K562 (cell line): ENCODE measurements around the gene FAM199X. TPM values are rescaled to one million over a fixed set of nuclear protein-coding genes. Genes with fewer than 3 reads are reported as not detected.

Source experiments
- ATF3 ChIP-seq, 2 experiments: fragments of 450-650 bp in 1 of 2; sonication (generic) in 1 of 2; formaldehyde crosslinking in 1 of 2; IDR thresholded peaks in 1 of 2; conservative IDR thresholded peaks in 1 of 2; 2 replicates each; pipeline versions ENCODE4 v1.6.1 to v1.8.1; 2016 to 2023; ENCODE audit warnings: mild to moderate bottlenecking in 2 of 2, moderate library complexity in 2 of 2, inconsistent platforms in 1 of 2, missing genetic modification reagents in 1 of 2
- CHAMP1 ChIP-seq: fragments of 450-650 bp; IDR thresholded peaks from 2 replicates; pipeline ENCODE4 v1.6.1; 2016; ENCODE audit warnings: mild to moderate bottlenecking
- CXXC5 ChIP-seq: fragments of 250-450 bp; sonication (Bioruptor Pico); IDR thresholded peaks from 2 replicates; pipeline ENCODE4 v1.8.0; 2022; ENCODE audit warnings: inconsistent platforms, mild to moderate bottlenecking, moderate library complexity
- DIDO1 ChIP-seq: fragments of 450-650 bp; IDR thresholded peaks from 2 replicates; pipeline ENCODE4 v1.6.1; 2016; ENCODE audit warnings: low read depth, missing biosample characterization, missing genetic modification characterization
- EP300 ChIP-seq: IDR thresholded peaks from 2 replicates; pipeline ENCODE4 v1.6.1; 2012; ENCODE audit warnings: low read length, improper control_type of control experiment
- FIP1L1 ChIP-seq: fragments of 200-400 bp; formaldehyde crosslinking; IDR thresholded peaks from 2 replicates; pipeline ENCODE4 v1.6.1; 2018; ENCODE audit warnings: mild to moderate bottlenecking, low read depth, low read length; ENCODE audit not compliant: poor library complexity, severe bottlenecking
- MAX ChIP-seq: sonication (generic); formaldehyde crosslinking; IDR thresholded peaks from 2 replicates; pipeline ENCODE4 v1.9.0; 2022; ENCODE audit warnings: mild to moderate bottlenecking, missing genetic modification reagents
- MEF2A ChIP-seq: IDR thresholded peaks from 2 replicates; pipeline ENCODE4 v1.6.1; 2011; ENCODE audit warnings: low read depth, mild to moderate bottlenecking, low read length, moderate library complexity; ENCODE audit not compliant: control insufficient read depth
- SMC3 ChIP-seq: conservative IDR thresholded peaks from 2 replicates; pipeline ENCODE4 v1.6.1; 2011; ENCODE audit warnings: low read depth, low read length, improper control_type of control experiment; ENCODE audit not compliant: insufficient read depth
- SNIP1 ChIP-seq: fragments of 450-650 bp; IDR thresholded peaks from 2 replicates; pipeline ENCODE4 v1.7.1; 2017; ENCODE audit warnings: low read depth, mild to moderate bottlenecking
- TAF9B ChIP-seq: fragments of 450-650 bp; IDR thresholded peaks from 2 replicates; pipeline ENCODE4 v1.6.1; 2018; ENCODE audit warnings: mild to moderate bottlenecking; ENCODE audit not compliant: partially characterized antibody
- TAL1 ChIP-seq: fragments of 450-650 bp; IDR thresholded peaks from 2 replicates; pipeline ENCODE4 v1.6.1; 2016; ENCODE audit warnings: mild to moderate bottlenecking
- TOE1 ChIP-seq, 2 experiments: fragments of 450-650 bp in 1 of 2; sonication (generic) in 1 of 2; formaldehyde crosslinking in 1 of 2; IDR thresholded peaks; 2 replicates each; pipeline versions ENCODE4 v1.7.1 to v1.8.0; 2016 to 2022; ENCODE audit warnings: borderline replicate concordance in 2 of 2, mild to moderate bottlenecking in 2 of 2, antibody characterized with exemption in 1 of 2, inconsistent platforms in 1 of 2, low read depth in 1 of 2, missing genetic modification reagents in 1 of 2, moderate library complexity in 1 of 2
- YBX1 ChIP-seq: fragments of 450-650 bp; IDR thresholded peaks from 2 replicates; pipeline ENCODE4 v1.7.1; 2016; ENCODE audit warnings: mild to moderate bottlenecking
- ZNF282 ChIP-seq: sonication (generic); formaldehyde crosslinking; IDR thresholded peaks from 2 replicates; pipeline ENCODE4 v1.8.1; 2023; ENCODE audit warnings: missing genetic modification reagents
- ZNF436 ChIP-seq: fragments of 250-450, 450-650 bp; sonication (Bioruptor Pico); formaldehyde crosslinking; IDR thresholded peaks from 2 replicates; pipeline ENCODE4 v1.7.0; 2020; ENCODE audit warnings: mild to moderate bottlenecking
- ZNF699 ChIP-seq: fragments of 250-450 bp; sonication (Bioruptor Pico); IDR thresholded peaks from 2 replicates; pipeline ENCODE4 v1.8.0; 2021; ENCODE audit warnings: mild to moderate bottlenecking, moderate library complexity; ENCODE audit not compliant: insufficient replicate concordance
- polyA plus RNA-seq, 8 experiments: library from polyadenylated mRNA; depleted of rRNA in 4 of 8; stranded (reverse) in 5 of 8; unstranded in 3 of 8; fragments of >200 nt; fragmentation: Nextera tagmentation in 2 of 8; fragmentation: Illumina TruSeq in 1 of 8; extraction: Ambion mirVana in 2 of 8; extraction: Trizol in 1 of 8; gene quantifications; 2 replicates each; pipeline versions ENCODE4 v1.2.1 to v1.2.3, GENCODE V29; 2011 to 2014; ENCODE audit warnings: inconsistent platforms in 1 of 8, missing spikeins in 1 of 8
- total RNA-seq, 7 experiments: library from RNA; depleted of rRNA in 6 of 7; stranded (reverse); fragments of >200 nt in 6 of 7; fragmentation: Illumina TruSeq in 2 of 7; extraction: Trizol in 2 of 7; gene quantifications; 2 replicates each; pipeline versions ENCODE4 v1.2.1 to v1.2.3, GENCODE V29; 2011 to 2021; ENCODE audit warnings: low replicate concordance in 1 of 7

Gene FAM199X
- total and polyA plus RNA-seq, 9 of the 15 experiments (the other 6 are each of a cell fraction or from before 2014, with no cell fraction given): 4.6 to 22.2 (median 13.7) TPM

- TF ChIP-seq ZNF282 (CRISPR knock-in tag): no peak
- TF ChIP-seq TOE1 (IDR thresholded peaks at IDR 0.05; ENCODE audit: borderline replicate concordance): peak; percentile 92
- TF ChIP-seq TOE1 (CRISPR knock-in tag; IDR thresholded peaks at IDR 0.05; ENCODE audit: borderline replicate concordance, low read depth): no peak
- peak; percentile 99 for TF ChIP-seq DIDO1
- TF ChIP-seq ZNF436 (CRISPR knock-in tag): no peak
- no peak for TF ChIP-seq ZNF699 (CRISPR knock-in tag)
- TF ChIP-seq SNIP1: no peak
- no peak for TF ChIP-seq MEF2A
- no peak for TF ChIP-seq YBX1
- peak; percentile 88 for TF ChIP-seq CHAMP1
- no peak for TF ChIP-seq MAX (CRISPR knock-in tag)
- TF ChIP-seq TAF9B: peak; percentile 80
- no peak for TF ChIP-seq TAL1
- TF ChIP-seq EP300: no peak
- peak; percentile 81 for TF ChIP-seq CXXC5 (CRISPR knock-in tag)
- TF ChIP-seq ATF3 (IDR thresholded peaks at IDR 0.05): no peak
- TF ChIP-seq ATF3 (CRISPR knock-in tag; conservative IDR thresholded peaks at IDR 0.05): no peak
- no peak for TF ChIP-seq FIP1L1
- TF ChIP-seq SMC3: no peak
Measured at GRCh38 chrX:104156630-104157529, 9.4 kb upstream of the FAM199X start, which contains the start of gene SLC25A53 (continued).
